Measurements from ENCODE around the gene CAPN5. TPM values are rescaled to one million over a fixed set of nuclear protein-coding genes. Genes with fewer than 3 reads are reported as not detected.

Gene CAPN5
- polyA plus RNA-seq, 4 donors, result 22.8 to 37.4 (median 26.5) TPM

DNA sequence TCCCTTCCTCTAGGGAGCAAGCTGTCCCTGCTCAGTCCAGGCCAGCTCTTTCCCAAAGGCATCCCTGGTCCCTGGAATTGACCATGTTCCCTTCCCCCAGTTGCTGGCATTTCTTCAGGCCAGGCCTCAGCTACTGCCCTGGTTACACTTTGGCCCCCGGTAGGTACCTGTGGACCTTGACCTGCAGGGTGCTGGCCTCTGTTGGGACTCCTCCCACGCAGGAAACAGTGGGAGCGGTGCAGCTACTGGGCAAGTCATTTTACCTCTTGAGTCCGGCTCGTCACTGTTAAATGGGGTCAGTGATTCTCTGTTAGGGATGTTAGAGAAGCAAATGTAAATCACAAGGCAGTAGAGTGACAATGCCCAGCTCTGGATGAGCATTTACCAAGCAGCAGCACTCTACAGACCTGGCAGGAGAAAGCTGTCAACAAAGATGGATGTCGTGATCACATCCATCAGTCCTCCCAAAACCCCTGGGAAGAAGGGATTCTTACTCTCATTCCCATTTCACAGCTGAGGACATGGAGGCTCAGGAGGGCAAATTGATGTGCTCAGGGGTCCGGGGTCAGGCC is 78.2 kb downstream of the CAPN5 start:
- DNase-seq (ENCODE audit: low read depth in 4 of 4, low spot score in 2 of 4), result no peak

DNA sequence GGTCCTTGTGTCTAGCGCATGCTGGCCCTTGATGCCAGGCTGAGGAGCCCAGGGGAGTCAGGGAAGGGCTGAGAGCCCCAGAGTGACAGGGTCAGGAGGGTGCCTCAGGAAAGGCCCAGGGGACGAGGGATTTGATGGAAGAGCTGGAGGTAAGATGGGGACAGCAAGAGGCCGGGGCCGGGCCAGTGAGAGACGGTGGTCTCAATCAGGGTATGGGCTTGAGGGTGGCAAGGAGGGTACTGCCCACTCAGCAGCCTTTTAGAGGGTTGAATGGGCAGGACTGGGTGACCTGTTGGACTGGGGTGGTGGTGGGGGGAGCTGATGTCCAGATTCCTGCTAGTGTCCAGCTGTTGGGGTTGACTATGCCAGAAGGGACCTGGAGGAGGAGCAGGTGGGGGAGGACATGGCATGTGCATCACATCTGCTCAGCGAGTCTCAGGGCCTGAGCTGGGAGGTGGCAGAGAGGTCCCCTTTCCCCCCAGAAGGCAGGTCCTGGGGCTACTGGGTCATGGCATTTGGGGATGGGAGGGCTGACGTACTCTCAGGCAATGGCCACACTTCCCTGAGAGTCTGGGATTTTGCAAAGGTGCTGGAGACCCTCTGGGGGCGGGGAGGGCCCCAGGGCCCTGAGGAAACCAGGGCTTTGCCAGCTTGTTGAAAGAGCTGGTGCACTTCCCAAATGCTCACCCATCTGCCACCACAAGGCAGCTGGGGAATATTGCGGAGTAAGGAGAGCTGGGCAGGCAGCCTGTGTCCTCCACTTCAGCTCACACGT is 79.7 kb downstream of the CAPN5 start:
- DNase-seq (ENCODE audit: low read depth in 4 of 4, low spot score in 2 of 4), result no peak

DNA sequence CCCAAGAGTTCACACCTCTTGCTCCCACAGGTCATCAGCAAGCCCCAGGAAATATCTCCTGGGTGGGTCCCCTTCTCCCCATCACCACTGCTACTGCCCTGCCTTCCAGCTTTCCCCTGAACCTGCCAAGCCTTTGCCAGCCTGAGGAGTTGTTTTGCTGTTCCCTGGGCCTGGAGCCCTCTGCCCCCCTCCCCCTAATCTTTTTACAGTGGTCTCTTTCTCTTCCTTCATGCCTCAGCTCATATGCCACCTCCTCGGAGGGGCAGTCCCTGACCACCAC is 80.2 kb downstream of the CAPN5 start:
- no peak for DNase-seq (ENCODE audit: low read depth in 4 of 4, low spot score in 2 of 4)

DNA sequence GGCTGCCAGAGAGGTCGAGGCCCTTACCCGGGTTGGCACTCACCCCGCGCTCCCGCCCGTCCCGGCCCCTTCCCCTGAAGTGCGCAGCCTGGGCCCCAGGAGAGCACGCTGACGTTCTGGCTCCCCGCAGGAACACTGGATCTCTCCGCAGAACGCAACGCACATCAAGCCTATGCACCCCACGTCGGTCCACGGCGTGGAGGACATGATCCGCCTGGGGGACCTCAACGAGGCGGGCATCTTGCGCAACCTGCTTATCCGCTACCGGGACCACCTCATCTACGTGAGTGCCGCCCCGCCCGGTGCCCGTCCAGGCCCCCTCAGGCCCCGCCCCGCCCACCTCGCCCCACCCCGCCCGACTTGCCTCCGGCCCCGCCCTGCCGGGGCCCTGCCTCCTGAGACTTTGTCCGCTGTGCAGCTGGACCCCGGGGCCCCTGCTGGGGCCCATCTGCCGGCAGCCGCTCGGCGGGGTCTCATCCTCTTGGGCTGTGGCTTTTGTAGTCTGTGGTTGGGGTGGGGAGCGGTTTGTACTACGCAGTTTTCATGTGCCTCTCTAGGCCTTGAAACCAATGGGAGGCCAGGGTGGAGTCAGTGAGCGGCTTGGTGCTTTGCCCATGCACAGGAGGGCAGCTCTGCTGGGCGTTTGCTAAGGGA is 81.0 kb downstream of the CAPN5 start:
- no peak for DNase-seq (ENCODE audit: low read depth in 4 of 4, low spot score in 2 of 4)

DNA sequence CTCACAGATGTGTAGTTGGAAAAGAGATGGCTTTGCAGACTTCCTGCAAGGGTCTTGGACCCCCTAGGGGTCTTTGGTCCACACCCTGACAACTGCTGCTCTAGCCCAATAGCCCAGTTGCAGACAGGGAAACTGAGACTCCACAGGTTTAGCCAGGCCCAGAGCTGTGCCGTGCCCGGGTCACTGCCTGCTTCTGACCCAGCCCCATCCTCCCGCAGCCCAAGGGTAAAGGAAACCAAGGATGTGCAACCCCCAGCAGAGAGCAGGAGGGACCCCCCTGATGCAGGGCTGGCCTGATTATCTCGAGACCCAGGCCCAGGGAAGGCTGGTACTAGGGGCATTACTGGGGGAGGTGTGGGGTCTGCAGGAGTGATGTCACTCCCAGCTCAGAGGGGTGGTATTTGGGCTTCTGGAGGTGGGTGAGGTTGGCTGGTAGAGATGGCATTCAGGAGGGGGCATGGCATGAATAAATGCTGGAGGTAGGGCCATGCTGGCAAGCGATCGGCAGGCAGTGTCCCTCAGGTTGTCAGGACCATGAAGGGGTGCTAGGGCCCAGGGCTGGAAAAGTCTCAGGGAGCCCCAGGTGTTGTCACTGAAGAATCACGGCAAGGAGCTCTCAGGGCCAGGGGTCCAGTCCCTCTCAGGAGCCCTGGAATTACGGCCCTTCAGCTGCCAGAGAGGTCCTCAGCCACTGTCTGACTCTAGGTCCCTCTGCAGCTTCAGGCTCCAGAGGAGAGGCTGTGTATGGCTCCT is 82.4 kb downstream of the CAPN5 start:
- no peak for DNase-seq (ENCODE audit: low read depth in 4 of 4, low spot score in 2 of 4)

DNA sequence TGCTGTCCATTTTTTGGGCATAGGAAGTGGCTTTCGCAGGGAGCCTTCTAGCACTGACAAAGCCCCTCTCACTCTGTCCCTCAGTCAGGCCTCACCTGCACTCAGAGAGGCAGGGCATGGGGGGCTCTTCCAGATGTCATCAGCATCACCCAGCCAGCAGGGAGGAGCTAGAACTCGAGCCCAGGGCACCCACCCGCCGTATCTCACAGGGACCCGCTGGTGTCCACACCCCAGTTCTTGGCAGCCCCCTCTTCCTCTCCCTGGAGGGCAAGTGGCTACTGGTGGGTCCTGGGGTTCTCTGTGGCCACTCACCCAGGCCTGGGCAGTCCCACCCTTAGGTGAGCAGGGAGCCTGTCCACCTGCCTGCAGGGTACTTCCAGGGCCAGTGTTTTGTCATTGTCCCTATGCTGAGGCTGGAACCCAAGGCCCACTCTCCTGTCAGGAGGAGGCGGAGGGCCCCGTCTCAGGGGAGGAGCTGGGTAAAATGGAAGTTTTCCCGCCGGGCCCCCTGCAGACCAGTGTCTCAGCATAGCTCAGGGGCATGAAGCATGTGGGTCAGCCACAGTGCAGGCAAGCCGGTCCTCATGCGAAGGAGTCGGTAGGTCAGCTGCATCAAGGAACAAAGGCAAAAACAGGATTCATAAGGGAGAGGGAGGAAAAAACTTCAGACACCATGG is 83.1 kb downstream of the CAPN5 start:
- DNase-seq (ENCODE audit: low read depth in 4 of 4, low spot score in 2 of 4), result no peak

DNA sequence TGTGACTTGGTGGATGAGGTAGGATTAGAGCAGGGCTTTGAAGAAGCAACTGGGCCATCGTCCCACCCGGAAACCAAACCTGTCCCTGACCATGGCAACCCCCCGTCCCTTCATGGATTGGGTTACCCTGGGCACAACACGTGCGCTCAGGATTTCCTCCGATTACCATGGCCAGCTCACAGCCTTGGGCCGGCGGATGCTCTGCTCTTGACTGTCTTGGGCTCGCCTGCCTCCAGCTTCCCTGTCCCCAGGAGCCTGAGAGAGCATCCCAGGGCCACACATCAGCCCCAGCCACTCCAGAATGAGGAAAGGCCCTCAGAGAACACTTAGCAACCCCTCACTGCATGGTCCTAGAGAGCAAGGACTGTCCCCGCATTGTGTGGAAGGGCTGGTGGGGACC is 84.1 kb downstream of the CAPN5 start:
- no peak for DNase-seq (ENCODE audit: low read depth in 4 of 4, low spot score in 2 of 4)

DNA sequence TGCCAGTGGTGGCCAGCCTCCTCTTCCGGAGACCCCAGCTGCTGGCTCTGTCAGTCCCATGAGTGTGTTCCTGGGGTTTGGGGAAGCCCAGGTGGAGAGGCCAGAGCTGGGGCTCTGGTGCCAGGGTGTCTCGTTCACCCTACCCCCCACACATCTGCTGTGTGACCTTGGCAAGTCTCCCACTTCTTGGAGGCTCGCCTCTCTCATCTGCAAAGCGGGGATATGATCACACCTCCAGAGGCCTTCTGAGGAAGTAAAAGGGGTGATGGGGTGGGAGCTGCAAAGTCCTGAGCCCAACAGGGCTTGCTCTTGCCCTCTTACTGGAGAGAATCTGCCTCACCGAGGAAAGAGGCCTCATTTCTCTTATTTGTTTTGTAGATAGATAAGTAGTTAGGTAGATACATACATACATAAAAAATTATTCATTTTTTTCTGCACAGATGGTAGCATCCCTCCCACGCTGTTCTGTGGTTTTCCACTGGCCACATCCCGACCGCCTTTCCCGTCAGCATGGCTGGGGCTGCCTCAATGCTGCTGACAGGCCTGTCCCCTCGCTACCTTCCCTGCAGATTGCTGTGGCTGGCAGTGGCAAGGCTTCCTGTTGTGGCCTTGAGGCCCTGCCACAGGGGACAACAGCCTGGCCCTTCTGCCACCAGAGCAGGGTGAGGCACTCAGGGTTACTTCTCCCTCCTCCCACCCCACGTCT is 85.2 kb downstream of the CAPN5 start:
- no peak for DNase-seq (ENCODE audit: low read depth in 4 of 4, low spot score in 2 of 4)

DNA sequence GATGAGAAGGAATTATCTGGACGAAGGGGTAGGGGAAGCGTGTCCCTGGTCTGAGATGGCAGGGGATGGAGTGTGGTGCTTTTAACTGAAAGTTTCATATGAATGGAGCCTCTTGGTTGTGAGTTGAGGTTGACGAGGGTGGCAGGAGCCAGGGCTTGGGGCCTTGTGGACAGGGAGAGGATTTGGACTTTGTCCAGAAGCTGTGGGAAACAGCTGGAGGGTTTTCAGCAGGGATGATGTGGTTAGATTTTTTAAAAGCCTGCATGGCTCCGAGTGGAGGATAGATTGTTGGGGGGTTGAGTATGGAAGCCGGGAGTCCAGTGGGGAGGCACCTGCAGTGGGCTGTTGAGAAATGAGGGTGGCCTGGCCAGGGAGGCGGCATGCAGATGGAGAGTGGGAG is 86.1 kb downstream of the CAPN5 start:
- no peak for DNase-seq (ENCODE audit: low read depth in 4 of 4, low spot score in 2 of 4)

DNA sequence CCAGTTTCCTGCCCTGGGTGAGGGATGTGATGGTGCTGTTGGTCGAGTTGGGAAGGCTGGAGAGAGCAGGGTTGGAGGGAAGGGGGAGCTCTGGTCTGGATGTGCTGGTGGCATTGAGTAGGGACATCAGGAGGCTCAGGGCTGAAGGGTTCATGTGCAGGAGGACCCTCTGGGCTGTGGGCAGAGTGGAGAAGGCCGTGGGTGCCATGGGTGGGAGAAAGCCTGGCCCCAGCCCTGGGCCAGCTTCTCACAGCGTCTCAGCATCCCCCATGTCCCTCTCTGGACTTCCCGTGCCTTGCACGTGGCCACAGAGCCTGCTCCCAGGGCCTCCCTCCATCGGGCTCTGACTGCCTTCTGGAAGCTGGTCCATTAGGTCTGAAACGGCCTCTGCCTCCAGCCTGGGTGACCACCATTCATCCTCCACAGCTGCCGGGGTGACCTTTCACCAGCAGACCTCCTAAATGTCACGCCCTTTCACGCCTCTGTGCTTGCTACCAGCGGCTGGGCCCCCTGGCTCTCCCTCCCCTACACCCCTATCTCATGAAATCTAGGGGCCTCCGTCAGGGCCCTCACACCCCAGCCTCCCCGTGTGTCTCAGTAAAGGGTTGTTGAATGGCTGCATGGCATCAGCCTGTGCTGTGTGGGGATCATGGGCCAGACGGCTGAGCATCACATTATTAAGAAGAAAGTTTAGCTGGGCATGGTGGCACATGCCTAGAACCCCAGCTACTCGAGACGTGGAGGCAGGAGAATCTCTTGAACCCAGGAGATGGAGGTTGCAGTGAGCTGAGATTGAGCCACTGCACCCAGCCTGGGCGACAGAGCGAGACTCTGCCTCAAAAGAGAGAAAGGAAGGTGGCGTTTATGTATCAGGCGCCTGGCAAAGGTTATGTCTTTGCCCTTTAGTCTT is 86.8 kb downstream of the CAPN5 start:
- DNase-seq (ENCODE audit: low read depth in 4 of 4, low spot score in 2 of 4), result no peak

DNA sequence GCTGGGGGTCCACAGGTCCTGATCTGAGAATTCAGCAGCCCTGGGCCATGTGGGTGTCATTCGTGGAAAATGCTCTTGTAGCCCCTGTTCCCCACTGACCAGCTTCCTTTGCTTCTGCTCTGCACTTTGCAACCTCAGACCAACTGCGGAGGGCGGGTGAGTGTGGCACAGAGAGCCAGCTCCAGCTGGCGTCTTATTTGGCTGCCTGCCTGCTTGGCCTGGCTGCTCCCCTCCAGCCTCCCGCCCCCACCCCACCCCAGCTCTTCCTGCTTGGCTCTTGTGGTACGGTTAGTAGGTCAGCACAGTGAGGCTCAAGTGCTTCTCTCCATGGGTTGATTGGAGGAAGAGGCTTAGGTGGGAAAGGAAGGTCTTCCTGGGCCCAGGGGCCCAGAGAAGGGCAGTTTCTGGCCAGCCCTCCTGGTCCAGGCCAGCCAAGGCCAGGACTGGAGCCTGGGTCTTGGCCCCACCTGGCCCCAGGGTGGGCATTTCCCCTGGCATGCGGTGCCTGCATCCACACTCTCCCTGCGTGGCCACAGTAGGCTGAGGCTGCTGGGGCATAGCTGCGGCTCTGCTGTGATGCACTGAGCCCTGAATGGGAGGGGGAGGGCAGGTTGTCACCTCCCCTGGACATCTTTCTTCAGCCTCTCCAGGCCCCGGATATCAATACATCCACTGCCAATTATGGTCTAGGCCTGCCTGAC is 87.8 kb downstream of the CAPN5 start:
- no peak for DNase-seq (ENCODE audit: low read depth in 4 of 4, low spot score in 2 of 4)

DNA sequence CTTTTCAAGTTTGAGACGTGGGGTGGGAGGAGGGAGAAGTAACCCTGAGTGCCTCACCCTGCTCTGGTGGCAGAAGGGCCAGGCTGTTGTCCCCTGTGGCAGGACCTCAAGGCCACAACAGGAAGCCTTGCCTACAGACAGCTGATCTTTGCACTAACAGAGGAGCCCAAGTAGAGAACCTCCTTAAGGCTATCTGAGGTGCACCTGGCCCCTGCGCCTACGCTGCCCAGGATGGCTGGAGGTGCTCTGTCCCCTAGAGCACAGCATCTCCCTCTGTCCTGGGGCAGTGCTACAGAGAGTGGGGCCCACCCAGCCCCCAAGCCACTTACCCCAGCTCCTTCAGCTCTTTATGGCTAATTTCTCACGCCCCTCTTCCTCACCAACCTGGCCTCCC is 88.3 kb downstream of the CAPN5 start:
- no peak for DNase-seq (ENCODE audit: low read depth in 4 of 4, low spot score in 2 of 4)

DNA sequence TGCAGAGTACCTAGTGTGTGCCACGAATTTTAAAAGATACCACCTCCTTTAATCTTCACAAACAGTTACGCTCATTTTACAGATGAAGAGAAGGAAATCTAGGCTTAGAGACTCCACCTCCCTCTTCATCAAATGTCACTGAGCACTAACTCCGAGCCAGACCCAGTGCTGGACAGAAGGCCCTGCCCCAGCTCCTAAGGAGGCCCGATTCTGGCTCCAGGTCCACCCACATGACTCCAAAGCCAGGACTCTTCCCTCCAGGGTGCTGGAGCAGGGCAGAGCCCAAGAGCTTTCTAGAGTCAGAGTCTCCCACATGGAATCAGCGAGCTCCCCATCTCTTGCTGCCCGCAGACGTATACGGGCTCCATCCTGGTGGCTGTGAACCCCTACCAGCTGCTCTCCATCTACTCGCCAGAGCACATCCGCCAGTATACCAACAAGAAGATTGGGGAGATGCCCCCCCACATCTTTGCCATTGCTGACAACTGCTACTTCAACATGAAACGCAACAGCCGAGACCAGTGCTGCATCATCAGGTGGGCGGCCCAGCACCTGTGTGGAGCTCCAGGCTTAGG is 88.9 kb downstream of the CAPN5 start:
- DNase-seq (ENCODE audit: low read depth in 4 of 4, low spot score in 2 of 4), result no peak

DNA sequence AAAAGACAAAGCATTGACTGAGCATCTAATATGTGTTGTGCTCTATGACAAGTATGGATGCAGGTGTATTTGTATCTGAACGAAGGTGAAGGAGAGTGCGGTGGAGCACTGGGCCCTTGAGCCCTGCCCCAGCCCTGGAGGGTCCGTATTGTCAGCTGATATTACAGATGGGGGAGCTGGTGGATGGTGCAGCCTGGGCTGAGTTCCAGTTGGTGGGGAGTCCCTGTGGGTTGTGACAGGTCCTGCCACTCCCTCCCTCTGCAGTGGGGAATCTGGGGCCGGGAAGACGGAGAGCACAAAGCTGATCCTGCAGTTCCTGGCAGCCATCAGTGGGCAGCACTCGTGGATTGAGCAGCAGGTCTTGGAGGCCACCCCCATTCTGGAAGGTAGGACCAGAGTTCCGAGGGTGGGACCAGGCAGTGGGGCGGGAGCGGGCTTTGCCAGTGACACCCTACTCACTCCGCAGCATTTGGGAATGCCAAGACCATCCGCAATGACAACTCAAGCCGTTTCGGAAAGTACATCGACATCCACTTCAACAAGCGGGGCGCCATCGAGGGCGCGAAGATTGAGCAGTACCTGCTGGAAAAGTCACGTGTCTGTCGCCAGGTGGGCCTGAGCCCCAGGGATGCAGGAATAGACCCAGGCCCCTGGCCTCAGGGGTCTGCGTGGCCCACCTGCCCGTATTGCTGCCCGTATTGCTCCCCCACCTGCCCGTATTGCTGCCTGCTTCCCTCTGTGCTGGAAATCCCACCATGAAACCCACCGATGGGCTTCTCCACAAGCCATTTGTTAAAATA is 89.8 kb downstream of the CAPN5 start:
- no peak for DNase-seq (ENCODE audit: low read depth in 4 of 4, low spot score in 2 of 4)

DNA sequence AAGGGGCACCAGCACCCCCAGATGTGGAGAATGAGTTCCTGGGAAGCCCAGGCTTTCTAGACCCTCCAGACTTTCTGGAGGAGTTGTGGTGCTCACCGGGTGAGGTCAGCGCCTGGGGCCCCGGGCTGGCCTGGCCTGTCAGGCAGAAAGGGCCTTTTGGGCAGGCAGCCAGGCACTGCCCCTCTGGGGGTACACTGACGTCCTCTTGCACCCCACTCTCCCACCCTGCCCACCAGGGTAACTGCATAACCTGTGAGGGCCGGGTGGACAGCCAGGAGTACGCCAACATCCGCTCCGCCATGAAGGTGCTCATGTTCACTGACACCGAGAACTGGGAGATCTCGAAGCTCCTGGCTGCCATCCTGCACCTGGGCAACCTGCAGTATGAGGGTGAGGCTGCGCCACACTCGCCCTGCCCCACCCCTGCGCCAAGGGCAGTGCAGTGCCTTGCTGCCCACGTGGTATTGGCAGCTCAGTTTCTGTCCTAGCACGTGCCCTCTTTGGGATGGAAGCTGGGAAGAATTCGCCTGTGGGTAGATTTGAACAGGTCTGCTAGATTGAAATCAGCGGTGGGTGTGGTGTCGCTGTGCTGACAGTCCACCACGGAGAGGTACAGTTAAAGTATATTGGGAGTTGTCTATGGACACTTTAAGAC is 91.4 kb downstream of the CAPN5 start:
- no peak for DNase-seq (ENCODE audit: low read depth in 4 of 4, low spot score in 2 of 4)

DNA sequence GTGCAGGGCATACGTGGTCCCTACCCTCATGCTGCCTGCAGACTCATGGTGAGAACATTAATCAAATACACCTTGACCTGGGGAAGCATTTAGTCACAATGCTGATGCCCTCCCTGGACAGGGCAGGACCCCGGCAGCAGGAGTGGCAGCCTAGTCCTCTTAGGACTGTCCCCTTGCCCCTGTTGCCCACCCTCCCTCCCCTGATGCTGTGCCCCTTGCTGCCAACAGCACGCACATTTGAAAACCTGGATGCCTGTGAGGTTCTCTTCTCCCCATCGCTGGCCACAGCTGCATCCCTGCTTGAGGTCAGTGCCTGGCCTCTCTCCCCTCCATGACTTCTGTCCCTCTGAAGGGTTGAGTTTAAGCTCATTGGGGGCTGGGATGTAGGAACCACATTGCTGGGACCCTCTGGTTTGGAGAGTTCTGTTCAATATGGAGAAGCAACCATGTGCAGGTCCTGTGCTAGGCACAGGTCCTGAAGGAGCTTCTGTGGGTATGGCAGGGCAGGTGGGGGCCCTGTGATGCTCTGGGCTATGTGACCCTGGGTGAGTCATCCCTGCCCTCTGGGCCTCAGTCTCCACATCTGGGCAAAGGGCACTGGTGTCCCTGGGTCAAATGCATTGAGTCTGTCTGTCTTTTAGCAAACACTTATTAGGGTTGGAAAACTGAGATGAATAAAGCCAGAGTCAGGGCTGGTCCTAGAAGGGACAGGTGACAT is 92.6 kb downstream of the CAPN5 start:
- DNase-seq (ENCODE audit: low read depth in 4 of 4, low spot score in 2 of 4), result no peak

All from left renal cortex interstitium (tissue), 4 donors.